Measurements from ENCODE around the gene ZNF512B. TPM values are rescaled to one million over a fixed set of nuclear protein-coding genes. Genes with fewer than 3 reads are reported as not detected.

Gene ZNF512B
- total RNA-seq, 1 donor from 2014 or later = 17.5 TPM

- peaks cover 84 to 90% of the 10 kb centered on the region in 2 donors for H3K36me3 ChIP-seq
- H3K27me3 ChIP-seq = no peaks in the 10 kb centered on the region
- DNase-seq (ENCODE audit: low spot score in 2 of 2) = no peak
- intact Hi-C loops (cut with DNase I) = loop anchor here (10.0 kb wide), 1 partner anchor 1277 kb away; no protein-coding TSS in a partner anchor
- no peaks in the 10 kb centered on the region for H3K9me3 ChIP-seq
- H3K4me3 ChIP-seq = no peak overlapping the region
- H3K27ac ChIP-seq = no peak overlapping the region
- H3K4me1 ChIP-seq = no peaks in the 10 kb centered on the region
- TF ChIP-seq CTCF (IDR thresholded peaks at IDR 0.05) = no peak
Measured at GRCh38 chr20:64001607-64002011, 31.9 kb upstream of the ZNF512B start.

- intact Hi-C loops (cut with DNase I) = loop anchor here (10.0 kb wide), 1 partner anchor 1276 kb away; no protein-coding TSS in a partner anchor
- Histone ChIP-seq H3K4me3 (no peak overlapping the region), H3K36me3 (peaks cover 85 to 95% of the 10 kb centered on the region in 2 donors), H3K27ac (no peak overlapping the region), H3K9me3 (no peaks in the 10 kb centered on the region), H3K4me1 (no peaks in the 10 kb centered on the region), H3K27me3 (no peaks in the 10 kb centered on the region)
- TF ChIP-seq CTCF (IDR thresholded peaks at IDR 0.05) = no peak
- no peak for DNase-seq (ENCODE audit: low spot score in 2 of 2)
Measured at GRCh38 chr20:64000906-64001305, 31.2 kb upstream of the ZNF512B start.

- no peak overlapping the region for H3K27ac ChIP-seq
- TF ChIP-seq CTCF (IDR thresholded peaks at IDR 0.05) = no peak
- no peaks in the 10 kb centered on the region for H3K27me3 ChIP-seq
- no peaks in the 10 kb centered on the region for H3K9me3 ChIP-seq
- intact Hi-C loops (cut with DNase I) = loop anchor here (5.0 kb wide), 1 partner anchor 461 kb away; the partner anchor contains the start of gene PPDPF
- H3K4me3 ChIP-seq = no peak overlapping the region
- DNase-seq (ENCODE audit: low spot score in 2 of 2) = no peak
- H3K36me3 ChIP-seq = peaks cover 30 to 44% of the 10 kb centered on the region in 2 donors
- H3K4me1 ChIP-seq = peaks cover 18 to 26% of the 10 kb centered on the region in 2 donors
Measured at GRCh38 chr20:63982937-63983336, 13.2 kb upstream of the ZNF512B start.

GRCh38 chr20:63980806-63981728 lies 11.3 kb upstream of the ZNF512B start, which contains the start of gene PRPF6:
Gene PRPF6 (plus strand): TSS chr20:63981132. CDS start chr20:63981246, 114 bp downstream.
- peak; percentile 78 to 88 (median 84) for TF ChIP-seq CTCF (IDR thresholded peaks at IDR 0.05)
- Histone ChIP-seq H3K27ac (peak within 1 kb of the TSS; percentile 81 to 89), H3K4me1 (peaks cover 18 to 26% of the 10 kb centered on the region in 2 donors), H3K4me3 (peak within 1 kb of the TSS; percentile 83 to 92), H3K9me3 (no peaks in the 10 kb centered on the region), H3K36me3 (peaks cover 21 to 29% of the 10 kb centered on the region in 2 donors), H3K27me3 (no peaks in the 10 kb centered on the region)
- intact Hi-C loops (cut with DNase I) = loop anchor here (1.0 to 5.0 kb wide), 4 partner anchors 25 to 459 kb away; partner anchors contain the start of genes DNAJC5, PPDPF and UCKL1
- DNase-seq (ENCODE audit: low spot score in 2 of 2) = peak; percentile 71 to 95

GRCh38 chr20:63980317-63980805 lies 10.6 kb upstream of the ZNF512B start:
- no peaks in the 10 kb centered on the region for H3K9me3 ChIP-seq
- no peaks in the 10 kb centered on the region for H3K27me3 ChIP-seq
- peaks cover 18 to 26% of the 10 kb centered on the region in 2 donors for H3K4me1 ChIP-seq
- H3K27ac ChIP-seq = peak overlapping the region; percentile 81 to 89
- DNase-seq (ENCODE audit: low spot score in 2 of 2) = no peak
- peaks cover 14 to 22% of the 10 kb centered on the region in 2 donors for H3K36me3 ChIP-seq
- intact Hi-C loops (cut with DNase I) = loop anchor here (1.0 to 5.0 kb wide), 2 partner anchors 82 to 458 kb away; partner anchors contain the start of gene PPDPF
- no peak for TF ChIP-seq CTCF (IDR thresholded peaks at IDR 0.05)
- H3K4me3 ChIP-seq = peak overlapping the region; percentile 83 to 92
